Trophoblast cell (in vitro differentiated cells and primary cell): Measurements from ENCODE around the gene MTMR3.

Experiments used
- DNase-seq, 2 donors: peaks; one replicate each; pipeline ENCODE4 v3.0.0-alpha.2; 2016
- H2AFZ ChIP-seq: 2 replicates; pipeline ENCODE4 v1.6.1; 2013; ENCODE audit warnings: low read length, moderate library complexity, mild to moderate bottlenecking; ENCODE audit not compliant: insufficient read depth, poor library complexity
- H2AK5ac ChIP-seq: 2 replicates; pipeline ENCODE4 v1.6.1; 2013; ENCODE audit warnings: mild to moderate bottlenecking, low read length
- H2BK120ac ChIP-seq: 2 replicates; pipeline ENCODE4 v1.6.1; 2013; ENCODE audit warnings: low read length, mild to moderate bottlenecking, moderate library complexity; ENCODE audit not compliant: insufficient read depth, poor library complexity
- H2BK12ac ChIP-seq: 2 replicates; pipeline ENCODE4 v1.6.1; 2013; ENCODE audit warnings: mild to moderate bottlenecking, low read length, moderate library complexity
- H2BK5ac ChIP-seq: 2 replicates; pipeline ENCODE4 v1.6.1; 2013; ENCODE audit warnings: low read length, low read depth, moderate library complexity, mild to moderate bottlenecking; ENCODE audit not compliant: poor library complexity
- H3K14ac ChIP-seq: 2 replicates; pipeline ENCODE4 v1.6.1; 2013; ENCODE audit warnings: mild to moderate bottlenecking, low read length
- H3K18ac ChIP-seq: 2 replicates; pipeline ENCODE4 v1.6.1; 2013; ENCODE audit warnings: mild to moderate bottlenecking, low read length
- H3K23ac ChIP-seq: 2 replicates; pipeline ENCODE4 v1.6.1; 2013; ENCODE audit warnings: low read length
- H3K27ac ChIP-seq: 2 replicates; pipeline ENCODE4 v1.5.1; 2013; ENCODE audit warnings: low read depth, mild to moderate bottlenecking, inconsistent platforms, low read length, moderate library complexity
- H3K27me3 ChIP-seq: 2 replicates; pipeline ENCODE4 v1.6.1; 2013; ENCODE audit warnings: inconsistent platforms, mild to moderate bottlenecking, low read length, moderate library complexity; ENCODE audit not compliant: insufficient read depth
- H3K36me3 ChIP-seq, 2 experiments: 1 replicate in 1 of 2; 2 replicates in 1 of 2; pipeline ENCODE4 v1.6.1; 2013; ENCODE audit warnings: low read length in 2 of 2, mild to moderate bottlenecking in 2 of 2, moderate library complexity in 1 of 2; ENCODE audit not compliant: insufficient read depth in 2 of 2, control insufficient read depth in 1 of 2
- H3K4ac ChIP-seq: 2 replicates; pipeline ENCODE4 v1.6.1; 2013; ENCODE audit warnings: low read depth, mild to moderate bottlenecking, low read length, moderate library complexity
- H3K4me1 ChIP-seq, 2 experiments: 1 replicate in 1 of 2; 2 replicates in 1 of 2; pipeline ENCODE4 v1.6.1; 2013; ENCODE audit warnings: low read length in 2 of 2, mild to moderate bottlenecking in 2 of 2, moderate library complexity in 1 of 2; ENCODE audit not compliant: insufficient read depth in 2 of 2, control insufficient read depth in 1 of 2
- H3K4me2 ChIP-seq: 2 replicates; pipeline ENCODE4 v1.6.1; 2013; ENCODE audit warnings: inconsistent platforms, mild to moderate bottlenecking, low read length, moderate library complexity
- H3K4me3 ChIP-seq: 2 replicates; pipeline ENCODE4 v1.5.1; 2013; ENCODE audit warnings: mild to moderate bottlenecking, low read depth, low read length, inconsistent platforms
- H3K79me1 ChIP-seq: one replicate; pipeline ENCODE4 v1.6.1; 2013; ENCODE audit warnings: low read length
- H3K79me2 ChIP-seq: 2 replicates; pipeline ENCODE4 v1.6.1; 2013; ENCODE audit warnings: low read length, mild to moderate bottlenecking; ENCODE audit not compliant: control insufficient read depth, insufficient read depth, poor library complexity
- H3K9ac ChIP-seq: 2 replicates; pipeline ENCODE4 v1.6.1; 2013; ENCODE audit warnings: mild to moderate bottlenecking, low read length
- H3K9me3 ChIP-seq: 2 replicates; pipeline ENCODE4 v1.6.1; 2013; ENCODE audit warnings: low read depth, mild to moderate bottlenecking, control low read depth, inconsistent platforms, low read length; ENCODE audit not compliant: insufficient read depth
- H4K12ac ChIP-seq: 2 replicates; pipeline ENCODE4 v1.6.1; 2013; ENCODE audit warnings: low read depth, mild to moderate bottlenecking, low read length, moderate library complexity
- H4K8ac ChIP-seq: 2 replicates; pipeline ENCODE4 v1.6.1; 2013; ENCODE audit warnings: low read depth, mild to moderate bottlenecking, low read length, moderate library complexity
- H4K91ac ChIP-seq: one replicate; pipeline ENCODE4 v1.6.1; 2013; ENCODE audit warnings: low read depth, mild to moderate bottlenecking, low read length, moderate library complexity
- WGBS: extraction: QIAGEN DNeasy Blood & Tissue Kit; methylation state at CpG from one replicate; pipeline ENCODE4 v1.1.7; 2013; ENCODE audit warnings: missing lambda C conversion rate; ENCODE audit not compliant: insufficient read length, insufficient coverage; ENCODE audit errors: extremely low coverage; 5-methylcytosine and 5-hydroxymethylcytosine counted together

Gene MTMR3

GRCh38 chr22:30028731-30029130, 145.8 kb downstream of the MTMR3 start:
- Histone ChIP-seq H2BK120ac (no peak overlapping the region), H2AFZ (no peak overlapping the region), H3K23ac (no peak overlapping the region), H3K36me3 (peaks cover 33 to 35% of the 10 kb centered on the region in 2 experiments), H3K4me3 (no peak overlapping the region), H3K9ac (no peak overlapping the region), H3K79me2 (no peaks in the 10 kb centered on the region), H3K14ac (no peak overlapping the region), H3K27me3 (no peaks in the 10 kb centered on the region), H4K12ac (no peak overlapping the region), H3K4me1 (peaks cover 5 to 7% of the 10 kb centered on the region in 2 experiments), H3K4me2 (no peak overlapping the region), H3K4ac (no peak overlapping the region), H2AK5ac (no peak overlapping the region), H4K91ac (no peak overlapping the region), H2BK5ac (no peak overlapping the region), H3K9me3 (no peaks in the 10 kb centered on the region), H3K79me1 (no peaks in the 10 kb centered on the region), H4K8ac (no peak overlapping the region), H3K27ac (no peak overlapping the region), H2BK12ac (no peak overlapping the region), H3K18ac (no peak overlapping the region)
- no CpG with 5 or more reads among the region's 6 CpGs for WGBS
- peak in 1 of 2 donors; percentile 62 for DNase-seq

DNA sequence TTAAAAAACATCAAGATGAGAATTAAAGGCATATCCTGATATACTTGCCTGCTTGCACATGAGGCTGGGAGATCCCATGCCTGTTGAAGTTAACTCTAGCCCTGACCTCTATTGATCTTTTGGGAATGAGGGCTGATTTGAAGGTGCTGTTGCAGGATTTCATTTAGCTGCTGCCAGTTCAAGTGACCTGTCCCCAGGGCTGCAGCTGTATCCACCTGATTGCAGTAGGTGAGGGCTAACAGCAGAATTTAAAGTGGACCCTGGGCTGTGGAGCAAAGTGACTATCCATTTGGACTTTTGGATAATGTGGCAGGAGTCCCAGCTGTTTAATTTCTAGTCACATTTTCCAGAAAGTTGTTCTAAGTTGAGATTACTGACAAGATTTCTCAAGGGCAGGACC, 146.5 kb downstream of the MTMR3 start:
- H3K4me1 ChIP-seq: peaks cover 5 to 7% of the 10 kb centered on the region in 2 experiments
- no peak overlapping the region for H4K12ac ChIP-seq
- H2BK5ac ChIP-seq: no peak overlapping the region
- no peak overlapping the region for H2BK120ac ChIP-seq
- H3K18ac ChIP-seq: no peak overlapping the region
- H3K27ac ChIP-seq: no peak overlapping the region
- no peak overlapping the region for H4K8ac ChIP-seq
- no peaks in the 10 kb centered on the region for H3K27me3 ChIP-seq
- no peaks in the 10 kb centered on the region for H3K9me3 ChIP-seq
- H3K23ac ChIP-seq: no peak overlapping the region
- no peaks in the 10 kb centered on the region for H3K79me1 ChIP-seq
- peaks cover 33 to 35% of the 10 kb centered on the region in 2 experiments for H3K36me3 ChIP-seq
- H3K9ac ChIP-seq: no peak overlapping the region
- H2AFZ ChIP-seq: no peak overlapping the region
- H2AK5ac ChIP-seq: no peak overlapping the region
- H4K91ac ChIP-seq: no peak overlapping the region
- H3K4me2 ChIP-seq: no peak overlapping the region
- DNase-seq: no peak
- no peak overlapping the region for H3K14ac ChIP-seq
- no peak overlapping the region for H3K4me3 ChIP-seq
- no peak overlapping the region for H3K4ac ChIP-seq
- H2BK12ac ChIP-seq: no peak overlapping the region
- no peaks in the 10 kb centered on the region for H3K79me2 ChIP-seq

DNA sequence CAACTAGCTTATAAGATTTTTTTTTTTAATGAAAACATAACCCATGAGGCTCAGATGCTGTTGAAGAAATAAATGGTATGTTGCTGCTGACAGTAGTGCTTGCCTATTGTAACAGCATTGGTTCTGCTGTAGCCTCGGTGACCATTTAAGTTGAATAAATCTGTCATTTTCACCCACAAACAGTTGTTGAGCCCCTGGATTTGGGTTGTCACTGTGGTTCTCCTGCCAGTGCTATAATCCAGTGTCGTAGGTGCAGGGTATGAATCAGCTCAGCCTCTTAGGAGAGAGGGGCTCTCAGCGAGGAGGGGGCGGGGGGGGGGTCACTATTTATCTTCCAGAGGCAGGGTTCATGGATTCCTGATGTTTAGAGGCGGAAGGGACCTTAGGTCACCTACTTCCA, 147.4 kb downstream of the MTMR3 start:
- no peak for DNase-seq
- H2BK12ac ChIP-seq: no peak overlapping the region
- H4K12ac ChIP-seq: no peak overlapping the region
- no peak overlapping the region for H4K91ac ChIP-seq
- H3K27me3 ChIP-seq: no peaks in the 10 kb centered on the region
- H3K4me1 ChIP-seq: peaks cover 0 to 6% of the 10 kb centered on the region in 2 experiments
- WGBS: no CpG with 5 or more reads among the region's 5 CpGs
- no peak overlapping the region for H2BK5ac ChIP-seq
- H3K4ac ChIP-seq: no peak overlapping the region
- H3K23ac ChIP-seq: no peak overlapping the region
- no peak overlapping the region for H3K9ac ChIP-seq
- no peaks in the 10 kb centered on the region for H3K79me1 ChIP-seq
- no peak overlapping the region for H4K8ac ChIP-seq
- H3K4me3 ChIP-seq: no peak overlapping the region
- no peak overlapping the region for H3K14ac ChIP-seq
- H3K79me2 ChIP-seq: no peaks in the 10 kb centered on the region
- no peak overlapping the region for H2AFZ ChIP-seq
- no peak overlapping the region for H3K4me2 ChIP-seq
- no peak overlapping the region for H2AK5ac ChIP-seq
- no peaks in the 10 kb centered on the region for H3K9me3 ChIP-seq
- peaks cover 27 to 28% of the 10 kb centered on the region in 2 experiments for H3K36me3 ChIP-seq
- H2BK120ac ChIP-seq: no peak overlapping the region
- no peak overlapping the region for H3K27ac ChIP-seq
- no peak overlapping the region for H3K18ac ChIP-seq

- Histone ChIP-seq H2BK12ac (no peak overlapping the region), H2AK5ac (no peak overlapping the region), H4K8ac (no peak overlapping the region), H3K79me2 (peaks cover under 1% of the 10 kb centered on the region), H4K91ac (no peak overlapping the region), H4K12ac (no peak overlapping the region), H3K23ac (no peak overlapping the region), H3K4me3 (no peak overlapping the region), H3K4me2 (no peak overlapping the region), H3K4ac (no peak overlapping the region), H3K9me3 (no peaks in the 10 kb centered on the region), H3K27me3 (no peaks in the 10 kb centered on the region), H3K18ac (no peak overlapping the region), H2BK5ac (no peak overlapping the region), H3K4me1 (peaks cover 9 to 14% of the 10 kb centered on the region in 2 experiments), H2BK120ac (no peak overlapping the region), H3K14ac (no peak overlapping the region), H3K36me3 (peaks cover 18% of the 10 kb centered on the region in 2 experiments), H3K79me1 (peaks cover 1% of the 10 kb centered on the region), H3K9ac (no peak overlapping the region), H3K27ac (no peak overlapping the region), H2AFZ (no peak overlapping the region)
- DNase-seq: no peak
- 100% methylated on average over 1 of the region's 3 CpGs for WGBS
Observed at GRCh38 chr22:30031328-30031727, 148.4 kb downstream of the MTMR3 start.
